ENCODE results near the gene ADGRE3.

The ADGRE3 gene

GRCh38 chr19:14571695-14572490 lies 102.8 kb downstream of the ADGRE3 start, which contains the start of gene NDUFB7:
Gene NDUFB7 (minus strand): TSS chr19:14572066. CDS start chr19:14572000, 66 bp downstream.
- ChIA-PET POLR2A (ENCODE audit: low non-redundant PET) (interaction anchor here (0.7 kb wide), 1 partner anchor 74 kb away, joined by 5 read pairs; no protein-coding TSS in a partner anchor), CTCF (interaction anchor here (0.6 to 1.4 kb wide), 7 partner anchors 8 to 310 kb away, joined by 3 to 6 read pairs (median 3); no protein-coding TSS in a partner anchor)
- DNase-seq (ENCODE audit: low spot score): peak; percentile 92
- TF ChIP-seq CTCF (conservative IDR thresholded peaks at IDR 0.05; ENCODE audit: low read depth): peak; percentile 99
- peak within 1 kb of the TSS; percentile 100 for H3K27ac ChIP-seq

GRCh38 chr19:14570864-14571527 lies 103.6 kb downstream of the ADGRE3 start:
- DNase-seq (ENCODE audit: low spot score): no peak
- ChIA-PET POLR2A (ENCODE audit: low non-redundant PET) (interaction anchor here (0.6 kb wide), 1 partner anchor 59 kb away, joined by 3 read pairs; no protein-coding TSS in a partner anchor), CTCF (interaction anchor here (0.6 to 1.4 kb wide), 4 partner anchors 10 to 115 kb away, joined by 3 to 6 read pairs (median 3); no protein-coding TSS in a partner anchor)
- no peak for TF ChIP-seq CTCF (conservative IDR thresholded peaks at IDR 0.05; ENCODE audit: low read depth)
- peak overlapping the region; percentile 100 for H3K27ac ChIP-seq

All from RWPE1 (cell line).